Epithelial cell of proximal tubule (primary cell): ENCODE measurements around the gene LTBP3. TPM values are rescaled to one million over a fixed set of nuclear protein-coding genes. Genes with fewer than 3 reads are reported as not detected.

Experiments
- DNase-seq: peaks from one replicate; pipeline ENCODE4 v3.0.0-alpha.2; 2011; ENCODE audit warnings: low read depth
- H3K4me3 ChIP-seq: 2 replicates; pipeline ENCODE4 v1.5.1; 2011; ENCODE audit warnings: low read depth, mild to moderate bottlenecking, low read length
- CTCF ChIP-seq: conservative IDR thresholded peaks from 2 replicates; pipeline ENCODE4 v1.5.1; 2012; ENCODE audit warnings: low read depth, mild to moderate bottlenecking, low read length
- total RNA-seq: library from RNA; depleted of rRNA; stranded (reverse); fragments of >200 nt; gene quantifications from 2 replicates; pipeline ENCODE4 v1.2.3, GENCODE V29; 2015

LTBP3 gene
- total RNA-seq, 1 donor from 2014 or later = 102 TPM

GRCh38 chr11:65584723-65585171 is 26.6 kb upstream of the LTBP3 start:
- DNase-seq = no peak
- TF ChIP-seq CTCF = no peak
- no peak overlapping the region for H3K4me3 ChIP-seq

GRCh38 chr11:65584106-65584505 is 25.9 kb upstream of the LTBP3 start:
- H3K4me3 ChIP-seq = no peak overlapping the region
- no peak for DNase-seq
- TF ChIP-seq CTCF = no peak

- DNase-seq = no peak
- TF ChIP-seq CTCF = no peak
- no peak overlapping the region for H3K4me3 ChIP-seq
Measured at GRCh38 chr11:65583589-65583988, 25.4 kb upstream of the LTBP3 start.

- DNase-seq = no peak
- TF ChIP-seq CTCF = no peak
- no peak overlapping the region for H3K4me3 ChIP-seq
Measured at GRCh38 chr11:65581928-65582327, 23.8 kb upstream of the LTBP3 start.

- TF ChIP-seq CTCF = no peak
- DNase-seq = no peak
- H3K4me3 ChIP-seq = no peak overlapping the region
Measured at GRCh38 chr11:65580756-65581155, 22.6 kb upstream of the LTBP3 start.

- TF ChIP-seq CTCF = no peak
- no peak overlapping the region for H3K4me3 ChIP-seq
- DNase-seq = no peak
Measured at GRCh38 chr11:65580031-65580692, 22.0 kb upstream of the LTBP3 start.

GRCh38 chr11:65579291-65579690 is 21.1 kb upstream of the LTBP3 start:
- TF ChIP-seq CTCF = no peak
- DNase-seq = no peak
- H3K4me3 ChIP-seq = no peak overlapping the region
